Adrenal gland (tissue), 5 donors: ENCODE measurements around the gene KIF2C.

Source experiments
- POLR2A ChIP-seq, 2 donors: fragments of 450-650 bp; IDR thresholded peaks; one replicate each; pipeline ENCODE4 v1.6.1; 2017; ENCODE audit warnings: antibody characterized with exemption in 2 of 2, mild to moderate bottlenecking in 2 of 2, moderate library complexity in 1 of 2
- TF ChIP-seq, protein P1 (sequence below), 6 experiments: fragments of 450-650 bp in 4 of 6; fragments of 200-600 bp in 2 of 6; sonication (generic) in 1 of 6; IDR thresholded peaks; 1 replicate in 5 of 6; 2 replicates in 1 of 6; pipeline versions ENCODE4 v1.5.1 to v1.8.0; 2016 to 2021; ENCODE audit warnings: antibody characterized with exemption in 6 of 6, mild to moderate bottlenecking in 2 of 6, moderate library complexity in 1 of 6
- donor health status: DM: no; HTN: no; CAD: no.

- TF ChIP-seq, protein P1, sequence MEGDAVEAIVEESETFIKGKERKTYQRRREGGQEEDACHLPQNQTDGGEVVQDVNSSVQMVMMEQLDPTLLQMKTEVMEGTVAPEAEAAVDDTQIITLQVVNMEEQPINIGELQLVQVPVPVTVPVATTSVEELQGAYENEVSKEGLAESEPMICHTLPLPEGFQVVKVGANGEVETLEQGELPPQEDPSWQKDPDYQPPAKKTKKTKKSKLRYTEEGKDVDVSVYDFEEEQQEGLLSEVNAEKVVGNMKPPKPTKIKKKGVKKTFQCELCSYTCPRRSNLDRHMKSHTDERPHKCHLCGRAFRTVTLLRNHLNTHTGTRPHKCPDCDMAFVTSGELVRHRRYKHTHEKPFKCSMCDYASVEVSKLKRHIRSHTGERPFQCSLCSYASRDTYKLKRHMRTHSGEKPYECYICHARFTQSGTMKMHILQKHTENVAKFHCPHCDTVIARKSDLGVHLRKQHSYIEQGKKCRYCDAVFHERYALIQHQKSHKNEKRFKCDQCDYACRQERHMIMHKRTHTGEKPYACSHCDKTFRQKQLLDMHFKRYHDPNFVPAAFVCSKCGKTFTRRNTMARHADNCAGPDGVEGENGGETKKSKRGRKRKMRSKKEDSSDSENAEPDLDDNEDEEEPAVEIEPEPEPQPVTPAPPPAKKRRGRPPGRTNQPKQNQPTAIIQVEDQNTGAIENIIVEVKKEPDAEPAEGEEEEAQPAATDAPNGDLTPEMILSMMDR (IDR thresholded peaks at IDR 0.05) = no peak
- TF ChIP-seq POLR2A (IDR thresholded peaks at IDR 0.05) = no peak
Observed at GRCh38 chr1:44733784-44734183, 5.9 kb upstream of the KIF2C start.
